GM19099 (cell line): Measurements from ENCODE around the gene DOCK4.

Source experiments
- POLR2A ChIP-seq: IDR thresholded peaks from 3 replicates; pipeline ENCODE4 v1.6.1; 2011; ENCODE audit warnings: low read depth; ENCODE audit not compliant: insufficient read length; ENCODE audit errors: extremely low read depth

The DOCK4 gene

DNA sequence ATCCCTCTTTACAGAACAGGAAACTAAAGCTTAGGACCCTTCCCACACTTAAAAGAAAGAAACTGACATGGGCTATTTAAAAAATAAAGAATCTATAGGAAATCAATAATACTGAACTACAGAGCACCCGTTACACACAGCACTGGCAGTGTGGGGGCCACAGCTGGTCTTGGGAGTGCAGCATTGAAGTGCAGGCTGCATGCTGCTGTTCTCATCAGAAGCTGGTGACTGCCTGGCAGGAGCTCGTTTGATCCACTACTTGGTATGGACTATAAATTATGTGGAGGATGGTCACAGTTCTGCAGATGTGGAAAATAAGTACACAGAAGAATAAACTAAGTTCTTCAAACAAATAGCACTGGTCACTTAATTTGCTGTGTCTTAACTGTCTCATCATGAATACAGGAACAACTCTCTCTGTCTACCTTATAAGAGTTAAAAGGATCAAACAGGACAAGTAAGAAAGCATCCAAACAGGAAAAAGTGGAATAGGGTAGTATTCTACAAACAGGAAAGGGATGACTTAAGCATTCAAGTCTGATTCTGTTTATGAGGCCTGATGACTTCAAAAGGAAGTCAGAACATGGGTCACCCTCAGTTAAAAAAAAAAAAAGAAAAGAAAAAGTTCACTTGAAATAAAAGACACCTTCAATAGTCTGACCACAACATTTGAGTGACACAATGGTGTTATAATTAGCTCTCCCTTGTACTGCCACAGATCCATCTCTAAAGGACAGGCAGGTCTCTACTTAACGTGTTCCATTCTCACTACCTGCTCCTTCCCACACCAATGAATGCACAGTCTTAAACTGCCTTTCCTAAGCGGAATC, 21.0 kb downstream of the DOCK4 start:
- TF ChIP-seq POLR2A: no peak

- no peak for TF ChIP-seq POLR2A
These were observed 21.7 kb downstream of the DOCK4 start for GRCh38 chr7:112184455-112184854.

- TF ChIP-seq POLR2A: no peak
These were observed 22.9 kb downstream of the DOCK4 start for GRCh38 chr7:112183266-112183665.

GRCh38 chr7:112182749-112183148, 23.4 kb downstream of the DOCK4 start:
- no peak for TF ChIP-seq POLR2A

GRCh38 chr7:112180223-112180622, 26.0 kb downstream of the DOCK4 start:
- no peak for TF ChIP-seq POLR2A

GRCh38 chr7:112176693-112177415, 29.3 kb downstream of the DOCK4 start:
- no peak for TF ChIP-seq POLR2A

DNA sequence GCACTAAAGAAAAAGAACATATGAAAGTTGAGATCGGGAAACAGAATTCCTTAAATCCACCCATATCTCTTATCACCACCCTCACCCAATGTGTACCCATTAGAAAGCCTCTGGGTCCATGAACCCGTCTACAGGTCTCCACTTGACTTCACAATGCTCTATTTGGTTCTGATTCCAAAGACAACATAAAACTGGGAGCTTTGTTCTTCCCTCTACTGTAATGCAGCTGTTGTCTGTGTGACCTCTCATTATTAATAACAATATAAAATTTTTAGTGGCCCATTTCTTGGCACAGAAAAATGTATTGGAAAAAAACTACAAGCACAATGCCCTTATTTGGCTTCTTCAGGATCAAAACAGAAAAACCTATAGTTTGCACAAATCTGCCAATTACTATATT, 30.0 kb downstream of the DOCK4 start:
- no peak for TF ChIP-seq POLR2A

GRCh38 chr7:112174192-112174591, 32.0 kb downstream of the DOCK4 start:
- no peak for TF ChIP-seq POLR2A

- no peak for TF ChIP-seq POLR2A
These were observed 32.7 kb downstream of the DOCK4 start for GRCh38 chr7:112173568-112173905.

GRCh38 chr7:112172870-112173567, 33.2 kb downstream of the DOCK4 start:
- no peak for TF ChIP-seq POLR2A

DNA sequence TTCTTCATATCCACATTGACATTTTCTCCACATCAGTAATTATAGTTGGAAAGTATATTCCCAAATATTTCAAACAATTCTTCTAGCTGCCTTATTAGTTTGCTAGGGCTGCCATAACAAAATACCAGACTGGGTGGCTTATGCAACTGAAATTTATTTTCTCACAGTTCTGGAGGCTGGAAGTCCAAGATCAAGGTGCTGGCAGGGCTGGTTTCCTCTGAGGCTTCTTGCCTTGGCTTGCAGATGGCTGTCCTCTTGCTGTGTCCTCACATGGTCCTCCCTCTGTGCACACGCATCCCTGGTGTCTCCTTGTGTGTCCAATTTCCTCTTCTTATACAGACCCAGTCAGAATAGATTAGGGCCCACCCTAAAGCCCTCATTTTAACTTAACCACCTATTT, 34.5 kb downstream of the DOCK4 start:
- no peak for TF ChIP-seq POLR2A

DNA sequence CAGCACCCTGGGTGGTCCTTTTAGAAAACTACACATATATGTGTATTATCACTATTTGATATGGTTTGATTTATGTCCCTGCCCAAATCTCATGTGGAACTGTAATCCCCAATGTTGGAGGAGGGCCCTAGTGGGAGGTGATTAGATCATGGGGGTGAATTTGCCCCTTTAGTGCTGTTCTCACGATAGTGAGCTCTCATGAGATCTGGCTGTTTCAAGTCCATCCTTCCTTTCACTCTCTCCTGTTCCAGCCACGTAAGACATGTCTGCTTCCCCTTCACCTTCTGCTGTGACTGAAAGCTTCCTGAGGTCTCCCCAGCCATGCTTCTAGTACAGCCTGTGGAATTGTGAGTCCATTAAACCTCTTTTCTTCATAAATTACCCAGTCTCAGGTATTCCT, 37.3 kb downstream of the DOCK4 start:
- TF ChIP-seq POLR2A: no peak

DNA sequence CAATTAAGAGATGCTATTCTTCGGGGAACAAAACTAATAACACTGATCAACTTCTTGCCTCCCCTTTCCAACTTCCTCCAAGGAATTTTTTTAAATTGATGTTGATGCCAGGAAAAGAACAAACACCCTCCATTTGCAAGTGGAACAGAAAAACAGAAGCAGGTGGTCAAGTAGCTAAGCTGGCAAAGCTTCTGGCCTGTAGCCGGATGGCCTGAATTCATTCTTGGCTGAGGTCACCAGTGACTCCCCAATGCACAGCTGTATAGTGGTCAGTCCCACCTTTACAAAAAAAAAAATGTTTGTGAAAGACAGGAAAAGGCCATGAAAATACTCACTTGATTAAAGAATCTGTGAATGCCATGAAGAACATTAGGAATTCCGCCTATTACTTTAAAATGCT, 39.1 kb downstream of the DOCK4 start:
- no peak for TF ChIP-seq POLR2A

GRCh38 chr7:112162784-112163506, 43.3 kb downstream of the DOCK4 start:
- no peak for TF ChIP-seq POLR2A

DNA sequence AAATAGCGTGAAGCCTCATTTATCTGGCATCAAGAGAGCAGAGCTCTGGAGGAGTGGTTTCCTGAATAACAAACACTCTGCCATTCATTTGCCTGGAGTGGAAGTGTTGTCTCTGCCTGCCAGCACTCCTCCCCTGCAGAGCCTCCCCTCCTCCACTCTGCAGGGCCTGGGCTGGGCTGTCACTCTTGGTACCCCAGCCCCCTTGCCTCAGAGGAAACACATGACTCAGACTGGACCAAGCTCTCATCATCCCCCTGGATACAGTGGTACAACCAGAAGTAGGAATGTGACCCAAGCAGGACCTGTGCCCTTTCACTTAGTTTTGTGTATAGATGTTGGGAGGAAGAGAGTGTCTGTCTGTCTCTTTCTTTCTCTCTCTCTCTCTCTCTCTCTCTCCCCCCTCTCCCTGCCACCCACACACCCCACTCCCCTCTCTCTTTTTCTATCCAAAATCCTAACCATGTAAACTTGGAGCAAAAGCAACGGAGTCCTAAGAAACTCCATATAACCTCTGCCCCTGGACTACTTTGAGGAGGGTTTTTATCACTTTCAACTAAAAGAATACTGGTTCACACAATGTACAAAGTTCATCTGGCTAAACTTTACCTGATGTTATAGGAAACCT, 43.9 kb downstream of the DOCK4 start:
- no peak for TF ChIP-seq POLR2A
